A549 (cell line): ENCODE measurements around the gene CNTNAP1. TPM values are rescaled to one million over a fixed set of nuclear protein-coding genes. Genes with fewer than 3 reads are reported as not detected.
A peak's percentile ranks its signal among the peaks of the same experiment; 100 is the strongest.

Experiments used
- ATAC-seq, 2 experiments: fragments of 200-7000 bp in 1 of 2; fragments of >200 bp in 1 of 2; cut with Nextera tagmentation in 1 of 2; cut with Tn5 transposase in 1 of 2; 3 replicates each; pipeline versions ENCODE4 v1.8.0 to v1.9.1; 2018 to 2020; ENCODE audit warnings: mild to moderate bottlenecking in 1 of 2, moderate library complexity in 1 of 2
- CTCF ChIA-PET: fragments of 300-600 bp; sonication (Branson Sonifier 250); formaldehyde crosslinking; extraction: SDS; loops from one replicate; lab custom pipeline; 2021; ENCODE audit warnings: antibody characterized with exemption, inconsistent platforms; lab: Yijun Ruan, JAX
- POLR2A ChIA-PET: fragments of 350-600 bp; formaldehyde crosslinking; extraction: SDS; loops from one replicate; lab custom pipeline; 2021; ENCODE audit warnings: antibody characterized with exemption, inconsistent platforms; lab: Yijun Ruan, JAX
- DNase-seq, 2 experiments: peaks; one replicate each; pipeline versions ENCODE4 v3.0.0 to v3.0.0-alpha.2; 2011 to 2016; ENCODE audit warnings: low read depth in 1 of 2, low spot score in 1 of 2
- FAIRE-seq: peaks from 2 replicates; lab custom pipeline; 2011; peaks lifted over from hg19 to GRCh38; lab: Jason Lieb, UNC
- H3K27ac ChIP-seq, 2 experiments: fragments of >200 bp; sonication (Bioruptor Twin); formaldehyde crosslinking; 3 replicates each; pipeline ENCODE4 v1.5.1; 2016 to 2017
- H3K4me1 ChIP-seq: fragments of >200 bp; sonication (Bioruptor Twin); formaldehyde crosslinking; 3 replicates; pipeline ENCODE4 v1.6.1; 2016
- H3K4me2 ChIP-seq: fragments of >200 bp; sonication (Bioruptor Twin); formaldehyde crosslinking; 3 replicates; pipeline ENCODE4 v1.6.1; 2016
- H3K4me3 ChIP-seq: fragments of >200 bp; sonication (Bioruptor Twin); formaldehyde crosslinking; 3 replicates; pipeline ENCODE4 v1.5.1; 2016
- H3K9me3 ChIP-seq: fragments of >200 bp; sonication (Bioruptor Twin); formaldehyde crosslinking; 3 replicates; pipeline ENCODE4 v1.6.1; 2016
- ATOH8 ChIP-seq: fragments of 250-450 bp; sonication (Bioruptor Pico); IDR thresholded peaks from 2 replicates; pipeline ENCODE4 v1.5.0; 2020; ENCODE audit warnings: low read depth, mild to moderate bottlenecking, moderate library complexity
- CBX2 ChIP-seq: fragments of 200-600 bp; sonication (generic); IDR thresholded peaks from 2 replicates; pipeline ENCODE4 v1.6.1; 2016; ENCODE audit warnings: low read depth, mild to moderate bottlenecking, borderline replicate concordance
- CHD2 ChIP-seq: fragments of 150-350 bp; IDR thresholded peaks from 2 replicates; pipeline ENCODE4 v1.6.1; 2014; ENCODE audit warnings: low read length; ENCODE audit not compliant: partially characterized antibody
- E2F6 ChIP-seq: IDR thresholded peaks from 2 replicates; pipeline ENCODE4 v1.6.1; 2012; ENCODE audit warnings: low read depth, borderline replicate concordance
- EHF ChIP-seq: fragments of 250-450 bp; sonication (Bioruptor Pico); IDR thresholded peaks from 2 replicates; pipeline ENCODE4 v1.5.0; 2020; ENCODE audit warnings: mild to moderate bottlenecking
- EHMT2 ChIP-seq: fragments of 200-600 bp; sonication (generic); IDR thresholded peaks from 2 replicates; pipeline ENCODE4 v1.6.1; 2016; ENCODE audit warnings: antibody characterized with exemption, low read depth, mild to moderate bottlenecking, moderate library complexity
- ELK1 ChIP-seq: fragments of 150-350 bp; IDR thresholded peaks from 2 replicates; pipeline ENCODE4 v1.6.1; 2014; ENCODE audit warnings: low read depth, mild to moderate bottlenecking, low read length
- ESRRA ChIP-seq: fragments of 150-350 bp; IDR thresholded peaks from 2 replicates; pipeline ENCODE4 v1.6.1; 2014; ENCODE audit warnings: mild to moderate bottlenecking, low read length, borderline replicate concordance
- FOSB ChIP-seq: fragments of 250-450 bp; sonication (Bioruptor Pico); IDR thresholded peaks from 2 replicates; pipeline ENCODE4 v1.5.0; 2020; ENCODE audit warnings: mild to moderate bottlenecking, moderate library complexity
- HEYL ChIP-seq: fragments of 250-450 bp; sonication (Bioruptor Pico); IDR thresholded peaks from 2 replicates; pipeline ENCODE4 v1.8.0; 2021; ENCODE audit warnings: mild to moderate bottlenecking, moderate library complexity
- HOXA7 ChIP-seq: fragments of 250-450 bp; sonication (Bioruptor Pico); IDR thresholded peaks from 2 replicates; pipeline ENCODE4 v1.5.0; 2020; ENCODE audit warnings: mild to moderate bottlenecking, moderate library complexity
- HOXB5 ChIP-seq: fragments of 250-450 bp; sonication (Bioruptor Pico); IDR thresholded peaks from 2 replicates; pipeline ENCODE4 v1.5.0; 2020; ENCODE audit warnings: mild to moderate bottlenecking, moderate library complexity
- JUN ChIP-seq, 2 experiments: fragments of >200 bp; sonication (Bioruptor Twin); formaldehyde crosslinking; IDR thresholded peaks; 2 replicates in 1 of 2; 3 replicates in 1 of 2; pipeline ENCODE4 v1.6.1; 2016 to 2017
- KDM1A ChIP-seq: fragments of 200-600 bp; sonication (generic); IDR thresholded peaks from 2 replicates; pipeline ENCODE4 v1.6.1; 2016; ENCODE audit warnings: low read depth, mild to moderate bottlenecking
- KDM5A ChIP-seq: fragments of 200-600 bp; sonication (generic); IDR thresholded peaks from 2 replicates; pipeline ENCODE4 v1.6.1; 2016; ENCODE audit warnings: antibody characterized with exemption, mild to moderate bottlenecking
- MAFK ChIP-seq: fragments of 450-650 bp; IDR thresholded peaks from 2 replicates; pipeline ENCODE4 v1.6.1; 2014; ENCODE audit not compliant: partially characterized antibody
- MYC ChIP-seq: IDR thresholded peaks from 2 replicates; pipeline ENCODE4 v1.6.1; 2012; ENCODE audit warnings: mild to moderate bottlenecking, inconsistent platforms, low read length, improper control_type of control experiment, borderline replicate concordance
- NPAS2 ChIP-seq: fragments of 250-450 bp; sonication (Bioruptor Pico); IDR thresholded peaks from 2 replicates; pipeline ENCODE4 v1.8.0; 2022; ENCODE audit warnings: mild to moderate bottlenecking, moderate library complexity, borderline replicate concordance
- NR3C1 ChIP-seq: fragments of >200 bp; sonication (Bioruptor Twin); formaldehyde crosslinking; IDR thresholded peaks from 3 replicates; pipeline ENCODE4 v1.6.1; 2017
- RAD21 ChIP-seq, 2 experiments: fragments of >200 bp in 1 of 2; sonication (Bioruptor Twin) in 1 of 2; formaldehyde crosslinking in 1 of 2; IDR thresholded peaks in 1 of 2; conservative IDR thresholded peaks in 1 of 2; 2 replicates in 1 of 2; 3 replicates in 1 of 2; pipeline ENCODE4 v1.6.1; 2012 to 2018; ENCODE audit warnings: inconsistent platforms in 1 of 2
- RARB ChIP-seq: fragments of 250-450 bp; sonication (Bioruptor Pico); IDR thresholded peaks from 2 replicates; pipeline ENCODE4 v1.8.0; 2021; ENCODE audit warnings: mild to moderate bottlenecking, moderate library complexity
- REST ChIP-seq: fragments of 200-600 bp; sonication (generic); IDR thresholded peaks from 2 replicates; pipeline ENCODE4 v1.6.1; 2016; ENCODE audit warnings: antibody characterized with exemption, mild to moderate bottlenecking, moderate library complexity
- SMC3 ChIP-seq: fragments of >200 bp; sonication (Bioruptor Twin); formaldehyde crosslinking; IDR thresholded peaks from 3 replicates; pipeline ENCODE4 v1.6.1; 2018; ENCODE audit warnings: inconsistent platforms
- SREBF2 ChIP-seq: fragments of 450-650 bp; IDR thresholded peaks from 2 replicates; pipeline ENCODE4 v1.6.1; 2014; ENCODE audit warnings: mild to moderate bottlenecking, moderate library complexity
- WGBS: methylation state at CpG from one replicate; pipeline ENCODE4 v1.1.6; 2017; ENCODE audit errors: missing lambda C conversion rate; 5-methylcytosine and 5-hydroxymethylcytosine counted together
- polyA plus RNA-seq, 4 experiments: library from polyadenylated mRNA; depleted of rRNA in 3 of 4; stranded (reverse); fragments of >200 nt; fragmentation: RNase III in 1 of 4; extraction: RNeasy Plus Mini Kit Qiagen cat#74134 plus additional on column Dnase treatment in 1 of 4; gene quantifications; 2 replicates in 3 of 4; 3 replicates in 1 of 4; pipeline ENCODE4 v1.2.3, GENCODE V29; 2011 to 2017

The CNTNAP1 gene
- polyA plus RNA-seq, 2 of the 4 experiments (the other 2 are of a cell fraction): 6.3 to 8.2 TPM

GRCh38 chr17:42677921-42678781 is 4.2 kb upstream of the CNTNAP1 start (continued):
- TF ChIP-seq MYC: peak; percentile 62; the same call in 1 of the 2 replicates
- TF ChIP-seq HOXA7 (CRISPR knock-in tag): peak; percentile 53; the same call in 1 of the 2 replicates
- TF ChIP-seq CHD2: peak; percentile 80
- no peak for TF ChIP-seq EHMT2
- TF ChIP-seq ELK1: no peak
- TF ChIP-seq EHF (CRISPR knock-in tag): 0 out of 2 replicates have a peak, but pooled peaks have one; percentile 69

- peak; percentile 3 to 8; a peak in 3 of 6 replicates for ATAC-seq
Measured at GRCh38 chr17:42678951-42679491, 3.3 kb upstream of the CNTNAP1 start.

GRCh38 chr17:42679492-42680330 is 2.6 kb upstream of the CNTNAP1 start:
- H3K9me3 ChIP-seq: no peaks in the 10 kb centered on the region
- peaks cover 44% of the 10 kb centered on the region for H3K4me1 ChIP-seq
- peak overlapping the region; percentile 92 to 98 for H3K27ac ChIP-seq
- H3K4me3 ChIP-seq: peak overlapping the region; percentile 54
- FAIRE-seq: no peak
- 30% methylated on average over 66 of the region's 78 CpGs for WGBS
- peak overlapping the region; percentile 91 for H3K4me2 ChIP-seq
- DNase-seq: peak; percentile 91 to 92
- POLR2A ChIA-PET: interaction anchor here (0.6 to 4.9 kb wide), 8 partner anchors 12 to 1235 kb away, joined by 3 to 63 read pairs (median 13); partner anchors contain the start of genes PSMC3IP, RETREG3 and TUBG1
- ATAC-seq: peak; percentile 40 to 68
- CTCF ChIA-PET: interaction anchor here (0.6 to 15.7 kb wide), 54 partner anchors 10 to 634 kb away, joined by 3 to 394 read pairs (median 4); partner anchors contain the start of genes BECN1, MLX, PSMC3IP and PSME3
- TF ChIP-seq RAD21 (conservative IDR thresholded peaks at IDR 0.05 in 1 of 2, IDR thresholded peaks at IDR 0.05 in 1 of 2) (peak; percentile 58 to 87; a peak in 4 of 5 replicates), HEYL (CRISPR knock-in tag) (peak; percentile 63; the same call in 1 of the 2 replicates), SMC3 (peak; percentile 96), HOXB5 (peak; percentile 91), REST (no peak), NPAS2 (CRISPR knock-in tag) (peak; percentile 76; the same call in 1 of the 2 replicates), CBX2 (no peak), SREBF2 (no peak), MYC (peak; percentile 95), ATOH8 (peak; percentile 90), RARB (0 out of 2 replicates have a peak, but pooled peaks have one; percentile 39), JUN (IDR thresholded peaks at IDR 0.05) (peak in 1 of 2 experiments; percentile 63; a peak in 1 of 5 replicates)

More at GRCh38 chr17:42678951-42679491, 3.3 kb upstream of the CNTNAP1 start:
- H3K27ac ChIP-seq: peak overlapping the region; percentile 92 to 98
- TF ChIP-seq FOSB (no peak), SMC3 (0 out of 3 replicates have a peak, but pooled peaks have one; percentile 13), MAFK (peak; percentile 20), CBX2 (no peak), E2F6 (no peak), RAD21 (conservative IDR thresholded peaks at IDR 0.05 in 1 of 2, IDR thresholded peaks at IDR 0.05 in 1 of 2) (peak in 1 of 2 experiments; percentile 46; a peak in 3 of 5 replicates), NR3C1 (no peak), ESRRA (no peak), KDM1A (no peak), KDM5A (no peak)
- TF ChIP-seq, all 56 proteins: peak for 3
- 5% methylated on average over 12 of the region's 18 CpGs for WGBS
- Histone ChIP-seq H3K9me3 (no peaks in the 10 kb centered on the region), H3K4me3 (peak overlapping the region; percentile 54), H3K4me2 (peak overlapping the region; percentile 91), H3K4me1 (peaks cover 51% of the 10 kb centered on the region)
- CTCF ChIA-PET: interaction anchor here (0.6 to 15.7 kb wide), 43 partner anchors 10 to 635 kb away, joined by 3 to 394 read pairs (median 4); partner anchors contain the start of genes BECN1, MLX, PSMC3IP and PSME3
- POLR2A ChIA-PET: interaction anchor here (0.7 to 4.9 kb wide), 10 partner anchors 11 to 1235 kb away, joined by 3 to 63 read pairs (median 4); partner anchors contain the start of genes PSMC3IP, RETREG3 and TUBG1
- no peak for FAIRE-seq
- DNase-seq: peak; percentile 57 to 80
